Measurements from ENCODE around the gene MIA3.

MIA3 gene

DNA sequence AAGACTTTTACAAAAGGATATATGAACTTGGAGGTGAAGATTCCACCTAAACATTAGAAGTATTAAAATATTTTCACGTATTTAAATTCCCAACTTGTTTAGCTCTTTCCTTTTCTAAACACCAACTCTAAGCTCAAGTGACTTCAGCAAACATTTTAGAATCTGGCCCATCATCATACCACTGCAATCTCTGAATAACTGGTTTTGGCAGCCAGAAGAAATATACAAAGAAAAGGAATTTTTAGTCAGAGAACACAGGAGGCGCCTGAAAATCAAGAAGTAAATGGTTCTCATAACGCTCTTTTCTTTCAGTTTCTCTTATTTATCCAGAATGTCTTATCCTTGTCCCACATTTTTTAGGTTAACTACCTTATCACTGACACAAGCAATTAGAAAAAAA, 38.6 kb upstream of the MIA3 start:
- Histone ChIP-seq H3K9me2 (replicated peaks; ENCODE audit: low read depth, low read length) (no peaks in the 10 kb centered on the region), H3K9me3 (ENCODE audit: insufficient read depth, low read depth, low read length) (no peaks in the 10 kb centered on the region), H3K4me1 (ENCODE audit: insufficient read depth, low read length, poor library complexity, severe bottlenecking) (peaks cover 4% of the 10 kb centered on the region), H3K9ac (ENCODE audit: low read depth, low read length, poor library complexity, severe bottlenecking) (no peak overlapping the region), H3K79me2 (ENCODE audit: insufficient read depth, low read length) (0 out of 2 replicates have a peak, but pooled peaks cover 8% of the 10 kb centered on the region), H3K4me2 (ENCODE audit: low read depth, low read length, poor library complexity, severe bottlenecking) (no peak overlapping the region), H3K36me3 (ENCODE audit: insufficient read depth, low read length) (peaks cover 47% of the 10 kb centered on the region; the same call in 1 of the 2 replicates), H3F3A (ENCODE audit: low read depth) (no peaks in the 10 kb centered on the region), H3K27me3 (ENCODE audit: insufficient read depth, low read length, poor library complexity, severe bottlenecking) (no peaks in the 10 kb centered on the region), H4K20me1 (ENCODE audit: insufficient read depth, low read length, poor library complexity, severe bottlenecking) (no peaks in the 10 kb centered on the region), H3K4me3 (ENCODE audit: low read length, poor library complexity, severe bottlenecking) (no peak overlapping the region), H2AFZ (ENCODE audit: low read length) (no peak overlapping the region)
- no peak for TF ChIP-seq EZH2phosphoT487 (IDR thresholded peaks at IDR 0.05; ENCODE audit: borderline replicate concordance)
- TF ChIP-seq, protein P1, sequence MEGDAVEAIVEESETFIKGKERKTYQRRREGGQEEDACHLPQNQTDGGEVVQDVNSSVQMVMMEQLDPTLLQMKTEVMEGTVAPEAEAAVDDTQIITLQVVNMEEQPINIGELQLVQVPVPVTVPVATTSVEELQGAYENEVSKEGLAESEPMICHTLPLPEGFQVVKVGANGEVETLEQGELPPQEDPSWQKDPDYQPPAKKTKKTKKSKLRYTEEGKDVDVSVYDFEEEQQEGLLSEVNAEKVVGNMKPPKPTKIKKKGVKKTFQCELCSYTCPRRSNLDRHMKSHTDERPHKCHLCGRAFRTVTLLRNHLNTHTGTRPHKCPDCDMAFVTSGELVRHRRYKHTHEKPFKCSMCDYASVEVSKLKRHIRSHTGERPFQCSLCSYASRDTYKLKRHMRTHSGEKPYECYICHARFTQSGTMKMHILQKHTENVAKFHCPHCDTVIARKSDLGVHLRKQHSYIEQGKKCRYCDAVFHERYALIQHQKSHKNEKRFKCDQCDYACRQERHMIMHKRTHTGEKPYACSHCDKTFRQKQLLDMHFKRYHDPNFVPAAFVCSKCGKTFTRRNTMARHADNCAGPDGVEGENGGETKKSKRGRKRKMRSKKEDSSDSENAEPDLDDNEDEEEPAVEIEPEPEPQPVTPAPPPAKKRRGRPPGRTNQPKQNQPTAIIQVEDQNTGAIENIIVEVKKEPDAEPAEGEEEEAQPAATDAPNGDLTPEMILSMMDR (conservative IDR thresholded peaks at IDR 0.05; ENCODE audit: low read length) = no peak

DNA sequence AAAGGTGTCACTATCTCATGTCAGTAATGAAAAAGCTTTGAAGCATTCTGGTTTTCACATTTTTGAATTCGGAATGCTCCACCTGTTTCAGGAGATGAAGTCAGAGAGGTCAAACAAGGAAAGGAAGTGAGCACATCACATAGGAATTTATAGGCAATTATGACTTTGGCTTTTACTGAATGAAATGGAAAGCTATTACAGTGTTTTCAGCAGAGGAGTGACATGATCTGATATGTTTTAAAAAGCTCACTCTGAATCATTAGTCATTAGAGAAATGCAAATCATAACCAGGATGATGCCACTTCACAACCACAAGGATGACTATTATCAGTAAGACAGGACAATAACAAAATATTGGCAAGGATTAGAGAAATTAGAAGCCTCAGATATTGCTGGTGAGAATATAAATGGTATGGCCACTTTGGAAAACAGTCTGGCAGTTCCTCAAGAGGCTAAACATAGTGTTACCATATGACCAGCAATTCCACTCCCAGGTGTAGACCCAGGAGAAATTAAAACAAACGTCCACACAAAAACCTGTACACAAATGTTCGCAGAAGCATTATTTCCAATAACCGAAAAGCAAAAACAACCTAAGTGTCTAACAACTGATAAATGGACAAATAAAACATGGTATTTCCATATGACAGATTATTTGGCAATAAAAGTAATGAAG, 35.7 kb upstream of the MIA3 start:
- no peak for TF ChIP-seq EZH2phosphoT487 (IDR thresholded peaks at IDR 0.05; ENCODE audit: borderline replicate concordance)
- TF ChIP-seq, protein P1 (conservative IDR thresholded peaks at IDR 0.05; ENCODE audit: low read length) = no peak
- Histone ChIP-seq H3K4me2 (ENCODE audit: low read depth, low read length, poor library complexity, severe bottlenecking) (no peak overlapping the region), H3K9ac (ENCODE audit: low read depth, low read length, poor library complexity, severe bottlenecking) (no peak overlapping the region), H3K79me2 (ENCODE audit: insufficient read depth, low read length) (peaks cover 35% of the 10 kb centered on the region), H3K4me3 (ENCODE audit: low read length, poor library complexity, severe bottlenecking) (no peak overlapping the region), H4K20me1 (ENCODE audit: insufficient read depth, low read length, poor library complexity, severe bottlenecking) (peaks cover 9% of the 10 kb centered on the region), H3F3A (ENCODE audit: low read depth) (no peaks in the 10 kb centered on the region), H3K9me2 (replicated peaks; ENCODE audit: low read depth, low read length) (no peaks in the 10 kb centered on the region), H3K4me1 (ENCODE audit: insufficient read depth, low read length, poor library complexity, severe bottlenecking) (peaks cover 29% of the 10 kb centered on the region), H3K27me3 (ENCODE audit: insufficient read depth, low read length, poor library complexity, severe bottlenecking) (no peaks in the 10 kb centered on the region), H3K36me3 (ENCODE audit: insufficient read depth, low read length) (peaks cover 26% of the 10 kb centered on the region), H3K9me3 (ENCODE audit: insufficient read depth, low read depth, low read length) (no peaks in the 10 kb centered on the region), H2AFZ (ENCODE audit: low read length) (no peak overlapping the region)

DNA sequence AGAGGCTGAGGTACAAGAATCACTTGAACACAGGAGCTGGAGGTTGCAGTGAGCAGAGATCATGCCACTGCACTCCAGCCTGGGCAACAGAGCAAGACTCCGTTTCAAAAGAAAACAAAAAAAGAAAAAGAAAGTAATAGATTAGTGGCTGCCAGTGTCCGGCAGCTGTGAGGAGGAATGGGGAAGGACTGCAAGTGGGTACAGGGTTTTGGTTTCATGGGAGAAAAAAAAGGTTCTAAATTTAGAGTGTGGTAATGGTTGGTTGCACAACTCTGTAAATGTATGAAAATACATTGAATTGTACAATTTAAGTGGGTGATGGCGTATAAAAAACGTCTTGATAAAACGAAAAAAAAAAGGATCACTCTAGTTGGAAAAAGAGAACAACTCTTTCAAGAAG, 34.8 kb upstream of the MIA3 start:
- peaks cover 10% of the 10 kb centered on the region for H4K20me1 ChIP-seq (ENCODE audit: insufficient read depth, low read length, poor library complexity, severe bottlenecking)
- H3K9me3 ChIP-seq (ENCODE audit: insufficient read depth, low read depth, low read length) = no peaks in the 10 kb centered on the region
- no peaks in the 10 kb centered on the region for H3F3A ChIP-seq (ENCODE audit: low read depth)
- H3K9me2 ChIP-seq (replicated peaks; ENCODE audit: low read depth, low read length) = no peaks in the 10 kb centered on the region
- no peaks in the 10 kb centered on the region for H3K27me3 ChIP-seq (ENCODE audit: insufficient read depth, low read length, poor library complexity, severe bottlenecking)
- H3K4me3 ChIP-seq (ENCODE audit: low read length, poor library complexity, severe bottlenecking) = no peak overlapping the region
- no peak overlapping the region for H2AFZ ChIP-seq (ENCODE audit: low read length)
- TF ChIP-seq EZH2phosphoT487 (IDR thresholded peaks at IDR 0.05; ENCODE audit: borderline replicate concordance) = no peak
- TF ChIP-seq, protein P1 (conservative IDR thresholded peaks at IDR 0.05; ENCODE audit: low read length) = no peak
- H3K4me1 ChIP-seq (ENCODE audit: insufficient read depth, low read length, poor library complexity, severe bottlenecking) = peaks cover 33% of the 10 kb centered on the region
- peaks cover 21% of the 10 kb centered on the region for H3K36me3 ChIP-seq (ENCODE audit: insufficient read depth, low read length)
- no peak overlapping the region for H3K9ac ChIP-seq (ENCODE audit: low read depth, low read length, poor library complexity, severe bottlenecking)
- H3K79me2 ChIP-seq (ENCODE audit: insufficient read depth, low read length) = peaks cover 43% of the 10 kb centered on the region
- no peak overlapping the region for H3K4me2 ChIP-seq (ENCODE audit: low read depth, low read length, poor library complexity, severe bottlenecking)
